GM12878 (cell line): ENCODE data around the gene TMC8. TPM values are rescaled to one million over a fixed set of nuclear protein-coding genes. Genes with fewer than 3 reads are reported as not detected.

ENCODE experiments used
- ATF3 ChIP-seq: IDR thresholded peaks from 2 replicates; pipeline ENCODE4 v1.6.1; 2011; ENCODE audit warnings: low read depth, mild to moderate bottlenecking, low read length, moderate library complexity, borderline replicate concordance; ENCODE audit errors: extremely low read depth
- BACH1 ChIP-seq: fragments of 450-650 bp; IDR thresholded peaks from 2 replicates; pipeline ENCODE4 v1.6.1; 2017; ENCODE audit warnings: mild to moderate bottlenecking, borderline replicate concordance
- BMI1 ChIP-seq: fragments of 450-650 bp; IDR thresholded peaks from 2 replicates; pipeline ENCODE4 v1.6.1; 2016; ENCODE audit warnings: mild to moderate bottlenecking, moderate library complexity, borderline replicate concordance
- CREM ChIP-seq: IDR thresholded peaks from 2 replicates; pipeline ENCODE4 v1.6.1; 2014; ENCODE audit warnings: antibody characterized with exemption, low read depth
- CUX1 ChIP-seq: IDR thresholded peaks from 2 replicates; pipeline ENCODE4 v1.6.1; 2012; ENCODE audit warnings: improper control_type of control experiment, low read depth, low read length; ENCODE audit not compliant: insufficient replicate concordance
- JUND ChIP-seq: IDR thresholded peaks from 2 replicates; pipeline ENCODE4 v1.6.1; 2012; ENCODE audit warnings: low read depth, mild to moderate bottlenecking, low read length, improper control_type of control experiment, moderate library complexity
- MTA2 ChIP-seq: fragments of 450-650 bp; IDR thresholded peaks from 2 replicates; pipeline ENCODE4 v1.6.1; 2016; ENCODE audit warnings: low read depth, mild to moderate bottlenecking, moderate library complexity
- MTA3 ChIP-seq: IDR thresholded peaks from 2 replicates; pipeline ENCODE4 v1.6.1; 2012; ENCODE audit warnings: low read length, inconsistent platforms, borderline replicate concordance
- NR2C1 ChIP-seq: fragments of 450-650 bp; IDR thresholded peaks from 2 replicates; pipeline ENCODE4 v1.6.1; 2017; ENCODE audit warnings: antibody characterized with exemption, mild to moderate bottlenecking, moderate library complexity
- NR2C2 ChIP-seq: IDR thresholded peaks from 2 replicates; pipeline ENCODE4 v1.6.1; 2011; ENCODE audit warnings: borderline replicate concordance, low read depth; ENCODE audit not compliant: control insufficient read depth, insufficient read length
- NRF1 ChIP-seq: conservative IDR thresholded peaks from 2 replicates; pipeline ENCODE4 v1.6.1; 2011; ENCODE audit warnings: mild to moderate bottlenecking, low read depth, low read length, improper control_type of control experiment
- REST ChIP-seq: IDR thresholded peaks from 2 replicates; pipeline ENCODE4 v1.6.1; 2012; ENCODE audit warnings: mild to moderate bottlenecking, low read depth, low read length
- RUNX3 ChIP-seq: IDR thresholded peaks from 2 replicates; pipeline ENCODE4 v1.6.1; 2012; ENCODE audit warnings: low read length, inconsistent platforms
- SREBF1 ChIP-seq: IDR thresholded peaks from 2 replicates; pipeline ENCODE4 v1.6.1; 2012; ENCODE audit warnings: mild to moderate bottlenecking, low read length
- STAT1 ChIP-seq: fragments of 450-650 bp; conservative IDR thresholded peaks from 2 replicates; pipeline ENCODE4 v1.6.1; 2014; ENCODE audit warnings: antibody characterized with exemption, mild to moderate bottlenecking
- TBL1XR1 ChIP-seq: IDR thresholded peaks from 2 replicates; pipeline ENCODE4 v1.6.1; 2012; ENCODE audit warnings: low read depth, low read length, improper control_type of control experiment
- YBX1 ChIP-seq: fragments of 450-650 bp; IDR thresholded peaks from 2 replicates; pipeline ENCODE4 v1.6.1; 2016; ENCODE audit warnings: antibody characterized with exemption
- ZNF207 ChIP-seq: fragments of 450-650 bp; IDR thresholded peaks from 2 replicates; pipeline ENCODE4 v1.6.1; 2014; ENCODE audit warnings: antibody characterized with exemption, mild to moderate bottlenecking, borderline replicate concordance
- ZNF24 ChIP-seq: fragments of 450-650 bp; IDR thresholded peaks from 2 replicates; pipeline ENCODE4 v1.6.1; 2017; ENCODE audit warnings: antibody characterized with exemption, mild to moderate bottlenecking
- ZNF622 ChIP-seq: fragments of 450-650 bp; IDR thresholded peaks from 2 replicates; pipeline ENCODE4 v1.6.1; 2017; ENCODE audit warnings: mild to moderate bottlenecking, inconsistent platforms
- polyA plus RNA-seq, 11 experiments: library from polyadenylated mRNA; depleted of rRNA in 4 of 11; unstranded in 6 of 11; stranded (reverse) in 5 of 11; fragments of >200 nt; fragmentation: Nextera tagmentation in 4 of 11; fragmentation: Illumina TruSeq in 1 of 11; extraction: Ambion mirVana in 4 of 11; extraction: Trizol in 1 of 11; gene quantifications; 1 replicate in 1 of 11; 2 replicates in 10 of 11; pipeline versions ENCODE4 v1.2.1 to v1.2.3, GENCODE V29; 2011 to 2016; ENCODE audit warnings: inconsistent platforms in 2 of 11, missing spikeins in 2 of 11, low read depth in 1 of 11
- total RNA-seq, 4 experiments: library from RNA; depleted of rRNA in 3 of 4; stranded (reverse); fragments of >200 nt in 3 of 4; fragmentation: Illumina TruSeq in 1 of 4; extraction: Trizol in 1 of 4; gene quantifications; 2 replicates each; pipeline versions ENCODE4 v1.2.1 to v1.2.3, GENCODE V29; 2013 to 2021
- TF ChIP-seq, protein P1 (sequence below): IDR thresholded peaks from 2 replicates; pipeline ENCODE4 v1.6.1; 2012; ENCODE audit warnings: low read depth, low read length, improper control_type of control experiment

TMC8 gene
- total and polyA plus RNA-seq, 10 of the 15 experiments (the other 5 are each of a cell fraction or from before 2014, with no cell fraction given), result 2.7 to 128 (median 40.0) TPM

- no peak for TF ChIP-seq BMI1
- no peak for TF ChIP-seq NR2C1
- TF ChIP-seq BACH1, result no peak
- TF ChIP-seq TBL1XR1, result peak; percentile 83; the same call in 1 of the 2 replicates
- TF ChIP-seq, protein P1, sequence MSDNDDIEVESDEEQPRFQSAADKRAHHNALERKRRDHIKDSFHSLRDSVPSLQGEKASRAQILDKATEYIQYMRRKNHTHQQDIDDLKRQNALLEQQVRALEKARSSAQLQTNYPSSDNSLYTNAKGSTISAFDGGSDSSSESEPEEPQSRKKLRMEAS, result peak; percentile 70; the same call in 1 of the 2 replicates
- peak; percentile 95 for TF ChIP-seq RUNX3
- no peak; the same call in 1 of the 2 replicates for TF ChIP-seq ZNF24
- TF ChIP-seq SREBF1, result peak; percentile 95
- peak; percentile 95 for TF ChIP-seq ZNF207
- TF ChIP-seq ATF3, result no peak
- TF ChIP-seq JUND, result peak; percentile 94
- no peak for TF ChIP-seq ZNF622
- TF ChIP-seq CUX1, result peak; percentile 25
- 0 out of 2 replicates have a peak, but pooled peaks have one; percentile 13 for TF ChIP-seq YBX1
- no peak for TF ChIP-seq NR2C2
- no peak for TF ChIP-seq REST
- TF ChIP-seq MTA3, result peak; percentile 55; the same call in 1 of the 2 replicates
- TF ChIP-seq MTA2, result peak; percentile 70; the same call in 1 of the 2 replicates
- TF ChIP-seq CREM, result peak; percentile 89
- TF ChIP-seq NRF1, result no peak
- TF ChIP-seq STAT1, result peak; percentile 82; the same call in 1 of the 2 replicates
Measured at GRCh38 chr17:78154903-78155811, 24.6 kb downstream of the TMC8 start (continued).
